HG03196 (cell line): ENCODE measurements around the gene SPZ1.
"Not testable (repeated sequence)": the region's sequence is repeated elsewhere in the genome, so short reads cannot be mapped to it uniquely, and the experiment has no call there.

Experiments used
- ATAC-seq: cut with Tn5 transposase; IDR thresholded peaks from one replicate; pipeline ENCODE4 v1.9.1; 2021; ENCODE audit not compliant: unreplicated experiment

Gene SPZ1

GRCh38 chr5:80326468-80326867, 6.7 kb downstream of the SPZ1 start:
- no peak for ATAC-seq

DNA sequence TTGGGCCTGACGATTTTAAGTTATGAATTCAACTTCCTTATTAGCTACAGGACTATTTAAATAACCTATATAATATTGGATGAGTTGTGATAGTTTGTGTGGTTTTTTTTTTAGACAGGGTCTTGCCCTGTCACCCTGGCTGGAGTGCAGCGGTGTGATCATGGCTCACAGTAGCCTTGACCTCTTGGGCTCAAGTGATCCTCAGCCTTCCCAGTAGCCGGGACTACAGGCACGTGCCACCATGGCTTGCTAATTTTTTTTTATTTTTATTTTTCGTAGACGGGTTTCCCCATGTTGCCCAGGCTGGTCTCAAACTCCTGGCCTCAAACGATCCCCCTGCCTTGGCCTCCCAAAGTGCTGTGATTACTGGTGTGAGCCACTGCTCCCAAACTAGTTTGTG, 17.6 kb downstream of the SPZ1 start:
- ATAC-seq = no peak

DNA sequence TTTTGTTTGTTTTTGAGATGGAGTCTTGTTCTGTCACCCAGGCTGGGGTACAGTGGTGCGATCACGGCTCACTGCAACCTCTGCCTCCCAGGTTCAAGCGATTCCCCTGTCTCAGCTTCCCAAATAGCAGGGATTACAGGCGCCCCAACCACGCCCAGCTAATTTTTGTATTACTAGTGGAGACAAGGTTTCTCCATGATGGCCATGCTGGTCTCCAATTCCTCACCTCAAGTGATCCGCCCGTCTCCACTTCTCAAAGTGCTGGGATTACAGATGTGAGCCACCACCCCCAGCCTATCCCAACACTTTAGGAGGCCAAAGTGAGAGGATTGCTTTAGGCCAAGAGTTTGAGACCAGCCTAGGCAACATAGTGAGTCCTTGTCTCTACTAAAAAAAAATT, 19.3 kb downstream of the SPZ1 start:
- no peak for ATAC-seq

GRCh38 chr5:80341016-80341775, 21.4 kb downstream of the SPZ1 start:
- ATAC-seq = no peak

DNA sequence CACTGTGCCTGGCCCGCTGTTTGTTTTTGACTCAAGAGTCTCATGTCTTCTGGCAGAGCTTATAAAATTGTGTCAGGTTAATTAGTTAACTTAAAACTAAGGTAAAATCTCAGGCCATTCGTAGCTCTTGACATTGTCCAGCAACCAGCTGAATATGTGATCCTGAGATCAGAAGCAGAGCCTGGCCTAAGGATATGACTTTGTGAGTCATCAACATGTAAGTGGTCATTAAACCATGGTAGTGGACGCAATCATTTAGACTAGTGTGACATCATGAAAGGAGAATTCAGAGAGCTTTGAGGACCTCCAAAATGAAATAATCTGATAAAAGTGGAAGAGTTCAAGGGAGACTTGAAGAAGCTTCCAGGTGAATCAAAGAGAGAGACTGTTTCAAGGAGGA, 23.3 kb downstream of the SPZ1 start:
- ATAC-seq = no peak

DNA sequence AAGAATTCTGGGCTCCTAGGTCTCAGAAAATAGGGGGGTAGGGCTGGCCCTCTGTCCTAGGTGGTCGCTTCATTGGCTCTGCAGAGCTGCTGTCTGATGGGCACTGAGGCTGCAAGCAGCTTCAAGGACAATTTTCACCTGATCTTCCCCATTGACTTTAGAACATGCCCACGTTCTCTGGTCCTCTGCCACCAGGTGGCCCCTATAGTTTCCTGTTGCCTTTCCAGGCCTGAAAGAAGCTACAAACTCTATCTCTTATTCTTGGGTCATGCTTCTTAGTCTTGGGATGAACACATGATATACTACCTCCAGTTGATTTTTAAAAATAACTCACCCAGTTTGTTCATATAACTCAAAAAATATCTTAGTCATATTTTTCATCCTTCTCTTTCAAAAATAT, 26.3 kb downstream of the SPZ1 start:
- no peak for ATAC-seq

GRCh38 chr5:80348171-80348570, 28.4 kb downstream of the SPZ1 start:
- ATAC-seq = no peak

GRCh38 chr5:80351019-80351418, 31.2 kb downstream of the SPZ1 start:
- not testable (repeated sequence) for ATAC-seq

DNA sequence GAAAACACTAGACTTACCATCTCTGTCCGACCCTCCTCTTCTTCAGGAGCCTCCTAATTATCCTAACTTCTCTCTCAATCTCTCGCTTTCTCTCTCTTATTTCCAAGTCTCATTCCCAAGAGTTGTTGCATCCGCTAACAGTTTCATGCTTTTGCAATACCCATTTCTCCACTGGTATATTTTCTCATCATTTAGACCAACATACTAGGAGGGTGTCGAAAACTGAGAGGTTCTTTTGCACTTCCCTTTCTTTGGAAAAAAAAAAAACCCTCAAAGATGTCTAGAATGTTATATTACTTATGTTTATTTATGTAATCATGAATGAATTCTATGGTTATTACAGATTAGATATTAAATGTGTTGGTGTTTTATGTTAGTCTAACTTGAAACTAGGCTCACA, 35.9 kb downstream of the SPZ1 start:
- no peak for ATAC-seq

DNA sequence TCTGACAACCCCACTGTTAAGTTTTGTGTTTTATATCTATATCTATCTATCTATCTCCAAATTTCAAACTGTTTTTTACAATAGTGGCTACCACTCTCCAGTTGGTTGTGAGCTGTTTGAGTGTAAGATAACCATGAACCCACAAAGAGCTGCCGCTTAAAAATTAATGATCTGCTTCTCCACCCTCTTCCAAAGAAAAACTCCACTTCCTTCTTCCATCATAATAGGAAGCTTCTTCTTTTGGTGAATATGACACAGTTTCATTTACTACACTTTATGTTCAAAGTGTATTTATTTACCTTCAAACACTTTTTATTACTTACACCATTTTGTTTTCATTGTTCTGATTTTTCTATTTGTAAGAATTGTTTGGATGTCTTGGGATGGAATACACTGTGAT, 37.9 kb downstream of the SPZ1 start:
- no peak for ATAC-seq

DNA sequence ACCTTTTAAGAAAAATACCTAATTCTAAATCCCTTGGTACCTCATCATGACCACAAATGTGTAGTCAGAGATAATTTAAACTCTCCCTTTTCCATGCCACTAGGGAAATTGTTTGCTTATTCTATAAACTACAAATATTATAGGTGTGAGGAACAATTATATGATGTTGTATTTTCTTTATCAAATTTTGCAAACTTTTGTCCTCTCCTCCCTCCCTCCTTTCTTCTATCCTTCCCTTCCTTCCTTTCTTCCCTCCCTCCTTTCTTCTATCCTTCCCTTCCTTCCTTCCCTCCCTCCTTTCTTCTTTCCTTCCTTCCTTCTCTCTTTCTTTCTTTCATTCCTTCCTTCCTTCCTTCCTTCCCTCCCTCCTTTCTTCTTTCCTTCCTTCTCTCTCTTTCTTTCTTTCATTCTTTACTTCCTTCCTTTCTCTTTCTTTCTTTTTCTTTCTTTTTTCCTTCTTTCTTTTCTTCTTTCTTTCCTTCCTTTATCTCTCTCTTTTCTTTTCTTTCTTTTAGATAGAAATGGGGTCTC, 41.2 kb downstream of the SPZ1 start:
- ATAC-seq = no peak

GRCh38 chr5:80364892-80365291, 45.1 kb downstream of the SPZ1 start:
- ATAC-seq = no peak

DNA sequence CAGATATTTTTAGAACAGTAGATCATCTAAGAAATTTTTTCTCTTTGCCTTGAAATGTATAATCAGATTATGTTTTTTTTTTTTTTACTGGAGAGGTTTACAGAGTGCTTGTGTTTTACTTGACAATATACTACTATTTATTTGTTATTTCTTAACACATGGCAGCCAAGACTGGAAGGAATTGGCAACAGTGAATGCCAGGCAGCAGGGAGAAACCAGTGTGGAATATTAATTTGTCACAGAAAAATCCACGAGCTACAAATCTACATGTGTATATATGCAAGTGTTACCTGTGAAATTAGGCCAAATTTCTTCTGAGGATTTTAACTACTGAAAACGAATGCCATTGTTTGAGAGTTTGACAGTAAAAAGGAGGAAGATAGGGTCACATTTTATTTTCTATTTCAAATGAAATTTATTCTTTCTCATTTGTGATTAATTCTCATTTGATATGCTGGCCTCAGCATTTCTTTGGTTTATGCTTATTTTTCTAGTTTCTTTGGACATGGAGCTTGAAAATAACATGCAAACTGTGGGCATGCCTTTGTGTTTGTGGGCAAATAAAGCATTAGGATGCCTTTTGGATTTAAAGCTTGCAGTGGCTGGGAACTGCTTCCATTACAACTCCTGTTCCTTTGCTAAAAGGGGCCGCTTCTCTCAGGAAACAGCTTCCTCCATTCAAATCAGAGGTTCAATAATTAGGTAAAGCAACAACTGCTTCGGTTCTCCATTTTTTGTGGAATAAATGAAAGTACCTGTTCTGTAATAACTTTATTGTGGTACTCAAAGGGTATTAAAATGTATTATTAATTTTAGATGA, 49.1 kb downstream of the SPZ1 start:
- no peak for ATAC-seq

DNA sequence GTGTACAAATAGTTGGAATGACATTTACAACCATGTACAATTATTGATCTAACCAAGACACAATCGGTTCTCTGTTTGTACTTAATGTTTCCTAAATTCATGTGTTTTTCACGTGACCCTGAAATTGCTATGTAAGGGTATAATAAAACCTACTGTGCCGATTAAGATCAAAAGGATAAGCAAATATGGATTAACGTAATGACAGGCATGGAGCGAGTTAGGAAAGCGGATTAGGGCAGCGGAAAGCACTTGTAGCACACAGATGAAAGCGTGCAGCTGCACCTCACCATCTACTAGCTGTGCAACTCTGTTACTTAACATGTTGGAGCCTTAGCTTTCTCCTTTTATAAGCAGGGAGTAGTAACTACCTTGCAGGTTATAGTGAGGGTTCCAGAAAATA, 49.7 kb downstream of the SPZ1 start:
- no peak for ATAC-seq

- ATAC-seq = no peak
Observed at GRCh38 chr5:80370390-80370789, 50.6 kb downstream of the SPZ1 start.
